ENCODE data around the gene KRTAP9-3.
"Not testable (repeated sequence)": the region's sequence is repeated elsewhere in the genome, so short reads cannot be mapped to it uniquely, and the experiment has no call there.

Gene KRTAP9-3, protein sequence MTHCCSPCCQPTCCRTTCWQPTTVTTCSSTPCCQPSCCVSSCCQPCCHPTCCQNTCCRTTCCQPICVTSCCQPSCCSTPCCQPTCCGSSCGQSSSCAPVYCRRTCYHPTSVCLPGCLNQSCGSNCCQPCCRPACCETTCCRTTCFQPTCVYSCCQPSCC

DNA sequence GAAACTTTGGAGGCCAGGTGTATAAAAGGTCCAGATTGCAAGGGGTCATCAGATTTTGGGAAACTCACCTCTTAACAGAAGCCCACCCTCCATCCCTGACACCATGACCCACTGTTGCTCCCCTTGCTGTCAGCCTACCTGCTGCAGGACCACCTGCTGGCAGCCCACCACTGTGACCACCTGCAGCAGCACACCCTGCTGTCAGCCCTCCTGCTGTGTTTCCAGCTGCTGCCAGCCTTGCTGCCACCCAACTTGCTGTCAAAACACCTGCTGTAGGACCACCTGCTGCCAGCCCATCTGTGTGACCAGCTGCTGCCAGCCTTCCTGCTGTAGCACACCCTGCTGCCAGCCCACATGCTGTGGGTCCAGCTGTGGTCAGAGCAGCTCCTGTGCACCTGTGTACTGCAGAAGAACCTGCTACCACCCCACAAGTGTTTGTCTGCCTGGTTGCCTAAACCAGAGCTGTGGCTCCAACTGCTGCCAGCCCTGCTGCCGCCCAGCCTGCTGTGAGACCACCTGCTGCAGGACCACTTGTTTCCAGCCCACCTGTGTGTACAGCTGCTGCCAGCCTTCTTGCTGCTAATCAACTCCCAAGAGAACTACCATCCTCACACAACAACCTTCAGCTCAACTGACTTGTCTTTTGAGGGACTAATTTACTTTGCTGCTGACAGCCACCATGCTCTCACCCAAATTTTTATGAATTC is at the start of gene KRTAP9-3:
Gene KRTAP9-3, plus strand, starts transcription at position 51 of the 707 bp plus-strand sequence. Its CDS starts 53 bp downstream, at position 104.
- DNase-seq: not testable (repeated sequence)

GRCh38 chr17:41184480-41184961 is 47.7 kb upstream of the KRTAP9-3 start, which contains the start of gene KRTAP4-1:
KRTAP4-1 (minus strand) TSS chr17:41184911; CDS start chr17:41184854, 57 bp downstream.
- no peak for DNase-seq

DNA sequence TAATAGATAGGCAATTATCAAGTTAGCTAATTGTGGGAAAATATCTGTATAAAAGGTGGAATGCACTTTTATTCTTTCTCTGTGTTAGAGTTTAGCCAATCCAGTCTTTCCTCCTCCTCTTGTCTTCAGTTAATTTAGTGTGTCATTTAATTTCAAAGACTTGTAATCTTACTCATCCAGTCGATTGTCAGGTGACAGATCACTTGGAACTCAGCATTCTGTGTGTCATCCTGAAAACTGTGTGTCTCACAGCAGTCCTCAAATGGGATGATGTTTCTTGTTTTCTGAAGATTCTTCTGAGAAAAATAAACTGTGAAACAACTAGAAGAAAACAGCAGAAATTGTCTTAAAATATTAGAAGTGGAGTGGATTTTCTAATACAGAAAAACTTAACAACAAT is 47.2 kb upstream of the KRTAP9-3 start:
- no peak for DNase-seq

GRCh38 chr17:41186872-41187271 is 45.4 kb upstream of the KRTAP9-3 start:
- DNase-seq: no peak

- not testable (repeated sequence) for DNase-seq
These were observed 42.4 kb upstream of the KRTAP9-3 start, which contains the start of gene KRTAP9-1 for GRCh38 chr17:41189837-41190318. KRTAP9-1 (plus strand) TSS chr17:41189887; CDS start chr17:41189887, 0 bp downstream.

DNA sequence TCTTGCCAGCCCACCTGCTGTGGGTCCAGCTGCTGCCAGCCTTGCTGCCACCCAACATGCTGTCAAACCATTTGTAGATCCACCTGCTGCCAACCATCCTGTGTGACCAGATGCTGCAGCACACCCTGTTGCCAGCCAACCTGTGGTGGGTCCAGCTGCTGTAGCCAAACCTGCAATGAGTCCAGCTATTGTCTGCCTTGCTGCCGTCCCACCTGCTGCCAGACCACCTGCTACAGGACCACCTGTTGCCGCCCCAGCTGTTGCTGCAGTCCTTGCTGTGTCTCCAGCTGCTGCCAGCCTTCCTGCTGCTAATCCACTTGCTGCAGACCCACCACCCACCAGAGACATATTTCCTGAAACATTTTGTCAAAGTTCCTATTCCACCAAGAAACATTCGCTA is 41.9 kb upstream of the KRTAP9-3 start:
- DNase-seq: no peak

DNA sequence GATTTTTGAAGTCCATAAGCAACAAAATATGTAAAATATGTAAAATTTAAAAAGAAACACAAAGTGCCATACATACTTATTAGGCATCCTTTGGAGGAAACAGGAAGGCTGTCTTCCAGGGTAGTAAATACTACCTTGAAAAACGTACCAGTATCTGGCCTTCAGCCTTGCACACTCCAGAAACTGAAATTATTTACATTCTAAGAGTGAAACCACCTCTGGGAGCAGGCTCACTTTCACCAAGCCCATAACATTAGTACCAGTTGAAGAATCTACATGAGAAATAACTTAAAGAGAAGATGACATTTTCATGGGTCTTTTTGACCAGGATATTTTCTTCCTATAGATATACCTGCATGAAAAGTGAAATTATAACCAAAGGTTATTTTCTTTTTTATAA is 36.2 kb upstream of the KRTAP9-3 start:
- DNase-seq: no peak

DNA sequence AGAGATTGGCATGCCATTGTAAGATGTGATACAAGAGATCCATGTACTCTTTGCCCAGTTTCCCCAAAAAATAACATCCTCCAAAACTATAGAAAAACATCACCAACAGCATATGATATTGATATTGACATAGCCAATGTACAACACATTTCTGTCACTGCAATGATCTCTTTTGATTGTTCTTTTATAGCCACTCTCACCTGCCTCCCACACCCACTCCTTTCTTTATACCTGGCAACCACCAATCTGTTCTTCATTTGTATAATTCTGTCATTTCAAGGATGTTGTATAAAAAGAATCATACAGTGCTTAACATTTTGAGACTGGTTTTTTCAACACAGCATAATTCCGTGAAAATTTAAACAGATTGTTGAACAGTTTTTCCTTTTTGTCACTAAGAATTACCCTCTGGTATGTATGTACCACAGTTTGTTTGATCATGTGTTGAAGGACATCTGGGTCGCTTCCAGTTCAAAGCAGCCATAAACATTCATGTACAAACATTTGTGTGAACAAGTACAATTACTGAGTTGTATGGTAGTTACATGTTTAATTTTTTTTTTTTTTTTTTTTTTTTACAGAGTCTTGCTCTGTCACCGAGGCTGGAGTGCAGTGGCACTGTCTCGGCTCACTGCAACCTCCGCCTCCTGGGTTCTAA is 32.7 kb upstream of the KRTAP9-3 start:
- DNase-seq: no peak

- peak; percentile 21 for DNase-seq
These were observed 20.3 kb upstream of the KRTAP9-3 start for GRCh38 chr17:41211845-41212466.

DNA sequence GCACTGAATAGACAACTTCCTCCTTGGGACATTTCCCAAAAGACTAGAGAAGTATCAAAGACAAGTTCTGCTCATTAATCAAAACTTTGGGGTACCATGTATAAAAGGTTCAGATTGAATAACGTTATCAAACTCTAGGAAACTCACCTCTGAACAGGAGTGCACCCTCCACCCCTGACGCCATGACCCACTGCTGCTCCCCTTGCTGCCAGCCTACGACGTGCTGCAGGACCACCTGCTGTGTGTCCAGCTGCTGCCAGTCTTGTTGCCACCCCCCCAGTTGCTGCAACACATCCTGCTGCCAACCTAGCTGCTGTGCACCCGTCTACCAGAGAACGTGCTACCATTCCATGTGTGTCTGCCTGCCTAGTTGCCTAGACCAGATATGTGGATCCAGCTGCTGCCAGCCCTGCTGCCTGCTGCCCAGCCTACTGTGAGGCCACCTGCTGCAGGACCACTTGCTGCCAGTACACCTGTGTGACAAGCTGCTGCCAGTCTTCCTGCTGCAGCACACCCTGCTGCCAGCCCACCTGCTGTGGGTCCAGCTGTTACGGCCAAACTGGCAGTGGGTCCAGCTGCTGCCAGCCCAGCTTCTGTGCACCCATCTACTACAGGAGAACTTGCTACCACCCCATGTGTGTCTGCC is 19.6 kb upstream of the KRTAP9-3 start:
- peak; percentile 17 for DNase-seq

GRCh38 chr17:41215681-41216080 is 16.6 kb upstream of the KRTAP9-3 start:
- no peak for DNase-seq

GRCh38 chr17:41223821-41224220 is 8.4 kb upstream of the KRTAP9-3 start:
- no peak for DNase-seq

DNA sequence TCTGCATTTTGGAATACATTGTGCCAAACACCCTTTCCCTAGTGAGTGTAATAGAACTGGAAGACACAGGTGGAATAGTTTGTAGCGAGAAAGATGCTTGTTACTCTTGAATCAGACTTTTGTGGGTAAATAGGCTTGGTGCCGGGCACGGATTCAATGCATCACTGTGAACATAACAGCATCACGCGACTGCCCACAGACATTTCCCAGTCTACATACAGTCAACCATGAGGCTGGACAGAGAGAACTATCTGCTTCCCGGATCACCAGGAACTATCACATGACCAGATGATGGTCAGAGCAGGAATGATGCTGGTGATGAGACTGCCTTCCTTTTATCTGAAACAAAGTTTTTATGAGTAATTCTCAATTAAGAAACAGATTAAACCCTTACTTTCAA is 6.2 kb upstream of the KRTAP9-3 start:
- DNase-seq: no peak

DNA sequence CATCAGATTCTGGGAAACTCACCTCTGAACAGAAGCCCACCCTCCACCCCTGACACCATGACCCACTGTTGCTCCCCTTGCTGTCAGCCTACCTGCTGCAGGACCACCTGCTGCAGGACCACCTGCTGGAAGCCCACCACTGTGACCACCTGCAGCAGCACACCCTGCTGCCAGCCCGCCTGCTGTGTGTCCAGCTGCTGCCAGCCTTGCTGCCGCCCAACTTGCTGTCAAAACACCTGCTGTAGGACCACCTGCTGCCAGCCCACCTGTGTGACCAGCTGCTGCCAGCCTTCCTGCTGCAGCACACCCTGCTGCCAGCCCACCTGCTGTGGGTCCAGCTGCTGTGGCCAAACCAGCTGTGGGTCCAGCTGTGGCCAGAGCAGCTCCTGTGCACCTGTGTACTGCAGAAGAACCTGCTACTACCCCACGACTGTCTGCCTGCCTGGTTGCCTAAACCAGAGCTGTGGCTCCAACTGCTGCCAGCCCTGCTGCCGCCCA is 5.6 kb upstream of the KRTAP9-3 start, which contains the start of gene KRTAP9-2:
Gene KRTAP9-2, plus strand, starts transcription at position 51 of the 498 bp plus-strand sequence. Its CDS starts 7 bp downstream, at position 58.
- DNase-seq: not testable (repeated sequence)

DNA sequence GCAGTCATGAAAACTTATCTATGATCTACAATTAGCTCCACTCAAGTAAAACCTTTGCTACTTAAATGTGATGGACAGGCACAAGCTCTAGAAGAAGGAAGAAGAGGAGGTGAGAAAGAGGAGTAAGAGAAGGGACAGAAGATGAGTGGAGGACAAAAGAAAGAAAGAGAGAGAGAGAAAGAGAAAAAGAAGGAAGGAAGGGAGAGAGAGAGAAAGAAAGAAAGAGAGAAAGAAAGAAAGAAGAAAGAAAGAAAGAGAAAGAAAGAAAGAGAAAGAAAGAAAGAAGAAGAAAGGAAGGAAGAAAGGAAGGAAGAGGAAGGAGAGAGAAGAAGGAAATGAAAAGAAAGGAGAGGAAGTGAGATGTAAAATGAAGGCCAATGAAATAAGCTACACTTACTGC is 2.2 kb upstream of the KRTAP9-3 start:
- no peak for DNase-seq

DNA sequence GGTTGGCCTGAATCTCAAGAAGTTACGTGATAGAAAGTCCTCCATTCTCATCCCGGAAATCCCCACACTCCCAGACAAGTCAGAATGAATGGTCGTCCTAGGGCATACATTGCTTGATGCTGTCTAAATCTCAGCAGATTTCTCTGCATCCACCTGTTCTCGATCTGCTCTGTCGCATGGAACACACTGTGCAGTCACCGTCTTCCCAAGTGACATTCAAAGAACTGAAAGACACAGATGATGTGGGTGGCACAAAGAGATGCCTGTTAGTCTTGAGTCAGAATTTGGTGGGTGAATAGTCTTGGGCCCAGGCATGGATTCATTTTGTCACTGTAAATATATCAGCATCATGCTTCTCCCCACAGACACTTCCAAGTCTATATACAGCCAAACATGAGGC is 518 bp upstream of the KRTAP9-3 start:
- no peak for DNase-seq

DNA sequence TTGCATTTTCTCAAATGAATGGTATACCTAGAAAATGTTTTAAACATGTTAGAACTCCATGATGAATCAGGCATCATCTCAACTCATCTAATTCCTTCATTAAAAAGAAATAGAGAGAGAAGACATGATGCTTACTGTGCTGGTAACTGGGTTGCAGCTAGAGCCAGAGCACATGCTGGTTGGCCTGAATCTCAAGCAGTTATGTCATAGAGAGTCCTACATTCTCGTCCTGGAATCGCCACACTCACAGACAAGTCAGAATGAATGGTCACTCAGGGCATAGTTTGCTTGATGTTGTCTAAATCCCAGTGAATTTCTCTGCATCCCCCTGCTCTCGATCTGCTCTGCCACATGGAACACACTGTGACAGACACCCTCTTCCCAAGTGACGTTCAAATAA is 4.9 kb downstream of the KRTAP9-3 start:
- DNase-seq: not testable (repeated sequence)

- not testable (repeated sequence) for DNase-seq
These were observed 5.7 kb downstream of the KRTAP9-3 start, which contains the start of gene KRTAP9-8 for GRCh38 chr17:41237949-41238437. KRTAP9-8 (plus strand) TSS chr17:41237999; CDS start chr17:41238052, 53 bp downstream.

DNA sequence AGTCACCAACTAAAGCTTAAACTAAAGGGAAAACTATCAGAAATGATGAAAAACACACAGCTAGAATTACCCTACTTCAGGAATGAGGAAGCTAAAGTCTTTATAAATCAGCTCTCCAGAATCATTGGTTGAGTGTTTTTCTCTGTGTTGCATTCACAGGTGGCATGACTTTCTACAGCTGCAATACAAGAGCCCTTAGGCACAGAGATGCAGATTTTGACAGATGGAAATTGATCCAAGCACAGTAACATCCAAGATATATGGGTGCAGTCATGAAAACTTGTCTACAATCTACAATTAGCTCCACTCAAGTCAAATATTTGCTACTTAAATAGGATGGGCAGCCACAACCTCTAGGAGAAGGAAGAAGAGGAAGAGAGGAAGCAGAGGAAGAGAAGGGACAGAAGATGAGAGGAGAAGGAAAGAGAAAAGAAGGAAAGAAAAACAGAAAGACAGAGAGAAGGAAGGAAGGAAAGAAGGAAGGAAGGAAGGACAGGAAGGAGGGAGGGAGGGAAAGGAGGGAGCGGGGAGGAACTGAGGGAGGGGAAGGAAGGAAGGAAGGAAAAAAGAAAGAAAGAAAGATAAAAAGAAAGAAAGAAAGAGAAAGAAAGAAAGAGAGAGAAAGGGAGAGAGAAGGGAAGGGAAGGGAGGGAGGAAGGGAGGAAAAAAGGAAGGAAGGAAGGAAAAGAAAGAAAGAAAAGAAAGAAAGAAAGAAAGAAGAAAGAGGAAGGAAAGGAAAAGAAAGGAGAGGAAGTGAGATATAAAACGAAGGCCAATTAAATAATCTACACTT is 14.9 kb downstream of the KRTAP9-3 start:
- not testable (repeated sequence) for DNase-seq

DNA sequence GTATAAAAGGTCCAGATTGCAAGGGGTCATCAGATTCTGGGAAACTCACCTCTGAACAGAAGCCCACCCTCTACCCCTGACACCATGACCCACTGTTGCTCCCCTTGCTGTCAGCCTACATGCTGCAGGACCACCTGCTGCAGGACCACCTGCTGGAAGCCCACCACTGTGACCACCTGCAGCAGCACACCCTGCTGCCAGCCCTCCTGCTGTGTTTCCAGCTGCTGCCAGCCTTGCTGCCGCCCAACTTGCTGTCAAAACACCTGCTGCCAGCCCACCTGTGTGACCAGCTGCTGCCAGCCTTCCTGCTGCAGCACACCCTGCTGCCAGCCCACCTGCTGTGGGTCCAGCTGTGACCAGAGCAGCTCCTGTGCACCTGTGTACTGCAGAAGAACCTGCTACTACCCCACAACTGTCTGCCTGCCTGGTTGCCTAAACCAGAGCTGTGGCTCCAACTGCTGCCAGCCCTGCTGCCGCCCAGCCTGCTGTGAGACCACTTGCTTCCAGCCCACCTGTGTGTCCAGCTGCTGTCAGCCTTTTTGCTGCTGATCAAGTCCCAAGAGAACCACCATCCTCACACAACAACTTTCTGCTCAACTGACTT is 17.5 kb downstream of the KRTAP9-3 start, which contains the start of gene KRTAP9-4:
Gene KRTAP9-4, plus strand, starts transcription at position 51 of the 604 bp plus-strand sequence. Its CDS starts 34 bp downstream, at position 85.
- not testable (repeated sequence) for DNase-seq

All from NCI-H1092 treated with DMSO at 0.1 percent for 48 hours (cell line).